ENCODE data around the gene TACC2.

The TACC2 gene

GRCh38 chr10:122033224-122033926, 44.4 kb downstream of the TACC2 start:
- no peak for ATAC-seq
- no peak for TF ChIP-seq ZNF8 (CRISPR knock-in tag; IDR thresholded peaks at IDR 0.05)
- TF ChIP-seq CSDC2 (CRISPR knock-in tag; IDR thresholded peaks at IDR 0.05): no peak
- no peak for TF ChIP-seq ARNTL (CRISPR knock-in tag; IDR thresholded peaks at IDR 0.05; ENCODE audit: borderline replicate concordance, low read depth)
- TF ChIP-seq PPARA (CRISPR knock-in tag; IDR thresholded peaks at IDR 0.05; ENCODE audit: borderline replicate concordance): no peak
- no peak for TF ChIP-seq TCF4 (CRISPR knock-in tag; IDR thresholded peaks at IDR 0.05; ENCODE audit: borderline replicate concordance)

- no peak for ATAC-seq
- TF ChIP-seq OSR1 (CRISPR knock-in tag; IDR thresholded peaks at IDR 0.05): no peak
- no peak for TF ChIP-seq PPARA (CRISPR knock-in tag; IDR thresholded peaks at IDR 0.05; ENCODE audit: borderline replicate concordance)
- no peak for TF ChIP-seq CSRNP3 (CRISPR knock-in tag; IDR thresholded peaks at IDR 0.05)
- no peak for TF ChIP-seq ZNF70 (CRISPR knock-in tag; IDR thresholded peaks at IDR 0.05)
- no peak for TF ChIP-seq TSHZ2 (CRISPR knock-in tag; IDR thresholded peaks at IDR 0.05)
- TF ChIP-seq ISL1 (CRISPR knock-in tag; IDR thresholded peaks at IDR 0.05): no peak
- no peak for TF ChIP-seq ZFP30 (CRISPR knock-in tag; IDR thresholded peaks at IDR 0.05)
- TF ChIP-seq ZNF8 (CRISPR knock-in tag; IDR thresholded peaks at IDR 0.05): no peak
- TF ChIP-seq TCF4 (CRISPR knock-in tag; IDR thresholded peaks at IDR 0.05; ENCODE audit: borderline replicate concordance): no peak
- no peak for TF ChIP-seq ARNTL (CRISPR knock-in tag; IDR thresholded peaks at IDR 0.05; ENCODE audit: borderline replicate concordance, low read depth)
- no peak for TF ChIP-seq BACH2 (CRISPR knock-in tag; IDR thresholded peaks at IDR 0.05; ENCODE audit: borderline replicate concordance)
- no peak for TF ChIP-seq GLIS3 (CRISPR knock-in tag; IDR thresholded peaks at IDR 0.05)
- TF ChIP-seq ZFP3 (CRISPR knock-in tag; IDR thresholded peaks at IDR 0.05): no peak
- no peak for TF ChIP-seq SNAI2 (CRISPR knock-in tag; IDR thresholded peaks at IDR 0.05)
- TF ChIP-seq TOX (CRISPR knock-in tag; IDR thresholded peaks at IDR 0.05; ENCODE audit: borderline replicate concordance): no peak
- no peak for TF ChIP-seq CSDC2 (CRISPR knock-in tag; IDR thresholded peaks at IDR 0.05)
- TF ChIP-seq CREB5 (CRISPR knock-in tag; IDR thresholded peaks at IDR 0.05; ENCODE audit: low read depth): no peak
- no peak for TF ChIP-seq ZC3H10 (CRISPR knock-in tag; IDR thresholded peaks at IDR 0.05)
- TF ChIP-seq ESRRG (CRISPR knock-in tag; IDR thresholded peaks at IDR 0.05): no peak
These were observed 45.3 kb downstream of the TACC2 start for GRCh38 chr10:122034149-122034756.

- no peak for ATAC-seq
- TF ChIP-seq ZNF565 (CRISPR knock-in tag; conservative IDR thresholded peaks at IDR 0.05; ENCODE audit: low read depth) (no peak), TCF4 (CRISPR knock-in tag; IDR thresholded peaks at IDR 0.05; ENCODE audit: borderline replicate concordance) (no peak), SNAI2 (CRISPR knock-in tag; IDR thresholded peaks at IDR 0.05) (no peak), ISL1 (CRISPR knock-in tag; IDR thresholded peaks at IDR 0.05) (no peak), OSR1 (CRISPR knock-in tag; IDR thresholded peaks at IDR 0.05) (no peak), PATZ1 (CRISPR knock-in tag; IDR thresholded peaks at IDR 0.05; ENCODE audit: borderline replicate concordance) (no peak), CSRNP3 (CRISPR knock-in tag; IDR thresholded peaks at IDR 0.05) (no peak), ZNF70 (CRISPR knock-in tag; IDR thresholded peaks at IDR 0.05) (no peak), BACH2 (CRISPR knock-in tag; IDR thresholded peaks at IDR 0.05; ENCODE audit: borderline replicate concordance) (no peak), RARB (CRISPR knock-in tag; IDR thresholded peaks at IDR 0.05) (no peak), PPARA (CRISPR knock-in tag; IDR thresholded peaks at IDR 0.05; ENCODE audit: borderline replicate concordance) (no peak), ZFP3 (CRISPR knock-in tag; IDR thresholded peaks at IDR 0.05) (no peak), ZC3H10 (CRISPR knock-in tag; IDR thresholded peaks at IDR 0.05) (no peak), ZNF8 (CRISPR knock-in tag; IDR thresholded peaks at IDR 0.05) (no peak), ESRRG (CRISPR knock-in tag; IDR thresholded peaks at IDR 0.05) (no peak), TSHZ2 (CRISPR knock-in tag; IDR thresholded peaks at IDR 0.05) (no peak), TOX (CRISPR knock-in tag; IDR thresholded peaks at IDR 0.05; ENCODE audit: borderline replicate concordance) (no peak)
These were observed 51.8 kb downstream of the TACC2 start for GRCh38 chr10:122040786-122041185.

Measured in SK-N-SH treated with all-trans-retinoic acid at 6 μM for 48 hours (cell line).